A549 treated with ZK216348 at 1 μM for 4 hours (cell line): ENCODE measurements around the gene EPSTI1. TPM values are rescaled to one million over a fixed set of nuclear protein-coding genes. Genes with fewer than 3 reads are reported as not detected.

Experiments
- total RNA-seq: library from RNA; stranded (reverse); fragments of 200-300 nt; extraction: Qiagen RNA extraction; gene quantifications from 5 replicates; pipeline ENCODE4 v1.2.3, GENCODE V29; 2022; ENCODE audit warnings: low read depth

The EPSTI1 gene
- total RNA-seq: 0.15 to 0.31 TPM (median 0.24 TPM) in 4 of 5 replicates, not detected in the other

GRCh38 chr13:42991898-42992763 is at the start of gene EPSTI1:
TSS of gene EPSTI1 (minus strand) at chr13:42992241. CDS start at chr13:42992165, 76 bp downstream.

GRCh38 chr13:43023289-43023963 is 31.4 kb upstream of the EPSTI1 start, which contains the start of gene DNAJC15:
TSS of gene DNAJC15 (plus strand) at chr13:43023586. CDS start at chr13:43023627, 41 bp downstream.

Other genes starting within 250 kb of the EPSTI1 start
- not detected in 5 replicates for gene FAM216B, start 210.7 kb downstream of the EPSTI1 start, total RNA-seq
- 0.03 to 0.20 TPM (median 0.11 TPM) in 5 replicates for gene DNAJC15, start 31.3 kb upstream of the EPSTI1 start, total RNA-seq